GM21526 (cell line): ENCODE measurements around the gene NAA25.

Source experiments
- ATAC-seq: cut with Tn5 transposase; IDR thresholded peaks from one replicate; pipeline ENCODE4 v1.9.1; 2021; ENCODE audit warnings: moderate library complexity; ENCODE audit not compliant: unreplicated experiment, low FRiP score

Gene NAA25

DNA sequence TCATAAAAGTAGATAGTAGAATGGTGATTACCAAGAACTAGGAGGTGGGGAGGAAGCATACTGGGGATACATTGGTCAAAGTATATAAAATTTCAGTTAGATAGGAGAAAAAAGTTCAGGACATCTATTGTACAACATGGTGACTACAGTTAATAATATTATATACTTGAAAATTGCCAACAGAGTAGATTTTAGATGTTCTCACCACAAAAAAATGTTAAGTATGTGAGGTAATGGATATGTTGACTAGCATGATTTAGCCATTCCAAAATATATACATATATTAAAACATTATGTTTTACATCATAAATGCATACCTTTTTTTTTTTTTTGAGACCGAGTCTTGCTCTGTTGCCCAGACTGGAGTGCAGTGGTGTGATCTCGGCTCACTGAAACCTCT, 126.6 kb downstream of the NAA25 start:
- no peak for ATAC-seq

DNA sequence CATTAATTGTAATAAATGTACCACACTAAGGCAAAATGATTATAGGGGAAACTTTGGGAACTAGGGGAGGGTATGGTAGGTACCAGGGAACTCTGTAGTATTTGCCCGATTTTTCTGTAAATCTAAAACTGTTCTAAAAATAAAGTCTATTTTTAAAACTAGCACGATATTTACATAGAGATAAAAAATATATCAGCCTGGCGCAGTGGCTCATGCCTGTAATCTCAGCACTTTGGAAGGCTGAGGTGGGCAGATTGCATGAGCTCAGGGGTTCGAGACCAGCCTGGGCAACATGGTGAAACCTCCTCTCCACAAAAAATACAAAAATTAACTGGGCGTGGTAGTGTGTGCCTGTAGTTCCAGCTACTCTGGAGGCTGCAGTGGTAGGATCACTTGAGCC, 128.0 kb downstream of the NAA25 start:
- ATAC-seq = no peak

DNA sequence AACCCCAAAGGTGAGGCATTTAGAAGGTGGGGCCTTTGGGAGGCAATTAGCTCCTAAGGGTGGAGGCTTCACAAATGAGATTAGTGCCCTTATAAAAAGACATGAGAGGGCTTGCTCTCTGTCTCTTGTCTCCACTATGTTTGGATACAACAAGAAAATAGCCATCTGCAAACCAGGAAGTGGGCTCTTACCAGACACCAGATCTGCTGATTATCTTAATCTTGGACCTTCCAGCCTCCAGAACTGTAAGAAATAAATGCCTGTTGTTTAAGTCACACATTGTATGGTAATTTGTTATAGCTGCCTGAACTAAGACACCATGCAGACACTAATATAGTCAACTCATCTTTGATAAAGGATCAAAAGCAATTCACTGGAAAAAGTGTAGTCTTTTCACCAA, 130.0 kb downstream of the NAA25 start:
- no peak for ATAC-seq

DNA sequence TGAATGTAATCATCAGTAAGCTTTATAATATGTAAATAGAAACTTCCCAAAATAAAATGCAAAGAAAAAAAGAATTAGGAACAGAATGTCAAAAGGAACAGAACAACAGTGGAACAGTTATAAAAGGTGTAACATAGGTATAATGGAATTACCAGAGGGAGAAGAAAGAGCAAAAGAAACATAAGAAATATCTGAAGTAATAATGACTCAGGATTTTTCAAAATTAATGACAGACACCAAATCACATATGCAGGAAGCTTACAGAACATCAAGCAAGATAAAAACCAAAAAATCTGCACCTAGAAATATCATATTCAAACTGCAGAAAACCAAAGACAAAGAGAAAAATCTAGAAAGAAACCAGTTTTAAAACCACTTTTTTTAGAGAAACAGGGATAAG, 131.7 kb downstream of the NAA25 start:
- no peak for ATAC-seq
